ENCODE results near the gene KMT5C. TPM values are rescaled to one million over a fixed set of nuclear protein-coding genes. Genes with fewer than 3 reads are reported as not detected.

KMT5C gene
- total RNA-seq, 2 donors from 2014 or later: 73.1 to 80.6 TPM

- Mint-ChIP-seq H3K27ac (no peak overlapping the region), H3K4me1 (peaks cover 5% of the 10 kb centered on the region), H3K4me3 (peak overlapping the region; percentile 50), H3K9me3 (no peaks in the 10 kb centered on the region), H3K36me3 (ENCODE audit: low read depth) (peaks cover 6% of the 10 kb centered on the region), H3K27me3 (ENCODE audit: insufficient read depth) (peaks cover 77% of the 10 kb centered on the region)
- no peak overlapping the region for H3K9ac ChIP-seq (ENCODE audit: extremely low read depth, low read length, poor library complexity, severe bottlenecking)
- H3K27me3 ChIP-seq (ENCODE audit: control insufficient read depth, insufficient read depth, low read length, poor library complexity, severe bottlenecking): peaks cover 63% of the 10 kb centered on the region
- H3K36me3 ChIP-seq (ENCODE audit: control insufficient read depth, insufficient read depth, low read length): peaks cover 4% of the 10 kb centered on the region
- no peak for TF ChIP-seq CTCF (conservative IDR thresholded peaks at IDR 0.05)
- H3K9me3 ChIP-seq (ENCODE audit: control insufficient read depth, low read length): no peaks in the 10 kb centered on the region
- peak overlapping the region; percentile 76 for H3K4me3 ChIP-seq (ENCODE audit: low read length)
- H3K27ac ChIP-seq (ENCODE audit: low read depth, low read length): no peak overlapping the region
- H3K4me1 ChIP-seq (ENCODE audit: control insufficient read depth, insufficient read depth, low read length): peaks cover 4% of the 10 kb centered on the region
- no peak for DNase-seq
- 5 to 11% methylated on average over 17 to 24 of the region's 24 CpGs for WGBS, 2 experiments (ENCODE audit: insufficient coverage in 1 of 2, insufficient read length in 1 of 2)
Measured at GRCh38 chr19:55353356-55353802, 13.7 kb downstream of the KMT5C start.

- H3K27me3 ChIP-seq (ENCODE audit: control insufficient read depth, insufficient read depth, low read length, poor library complexity, severe bottlenecking): peaks cover 63% of the 10 kb centered on the region
- no peaks in the 10 kb centered on the region for H3K4me1 ChIP-seq (ENCODE audit: control insufficient read depth, insufficient read depth, low read length)
- peak overlapping the region; percentile 76 for H3K4me3 ChIP-seq (ENCODE audit: low read length)
- Mint-ChIP-seq H3K4me1 (no peaks in the 10 kb centered on the region), H3K4me3 (peak overlapping the region; percentile 50), H3K27me3 (ENCODE audit: insufficient read depth) (peaks cover 84% of the 10 kb centered on the region), H3K9me3 (no peaks in the 10 kb centered on the region), H3K36me3 (ENCODE audit: low read depth) (peaks cover 2% of the 10 kb centered on the region), H3K27ac (no peak overlapping the region)
- H3K27ac ChIP-seq (ENCODE audit: low read depth, low read length): no peak overlapping the region
- H3K9me3 ChIP-seq (ENCODE audit: control insufficient read depth, low read length): no peaks in the 10 kb centered on the region
- peaks cover 4% of the 10 kb centered on the region for H3K36me3 ChIP-seq (ENCODE audit: control insufficient read depth, insufficient read depth, low read length)
- 3 to 5% methylated on average over 18 to 72 of the region's 72 CpGs for WGBS, 2 experiments (ENCODE audit: insufficient coverage in 1 of 2, insufficient read length in 1 of 2)
- no peak overlapping the region for H3K9ac ChIP-seq (ENCODE audit: extremely low read depth, low read length, poor library complexity, severe bottlenecking)
- no peak for TF ChIP-seq CTCF (conservative IDR thresholded peaks at IDR 0.05)
- peak; percentile 94 for DNase-seq
Measured at GRCh38 chr19:55353803-55354697, 14.4 kb downstream of the KMT5C start.

GRCh38 chr19:55354698-55355212, 15.1 kb downstream of the KMT5C start, which contains the start of gene COX6B2:
COX6B2 (minus strand) TSS chr19:55354719; CDS start chr19:55354521, 198 bp downstream.
- H3K27me3 ChIP-seq (ENCODE audit: control insufficient read depth, insufficient read depth, low read length, poor library complexity, severe bottlenecking): peaks cover 63% of the 10 kb centered on the region
- no peak within 1 kb of the TSS for H3K27ac Mint-ChIP-seq
- H3K27ac ChIP-seq (ENCODE audit: low read depth, low read length): no peak within 1 kb of the TSS
- H3K27me3 Mint-ChIP-seq (ENCODE audit: insufficient read depth): peaks cover 89% of the 10 kb centered on the region
- H3K9me3 ChIP-seq (ENCODE audit: control insufficient read depth, low read length): no peaks in the 10 kb centered on the region
- no peaks in the 10 kb centered on the region for H3K4me1 ChIP-seq (ENCODE audit: control insufficient read depth, insufficient read depth, low read length)
- H3K9me3 Mint-ChIP-seq: no peaks in the 10 kb centered on the region
- DNase-seq: no peak
- H3K4me1 Mint-ChIP-seq: no peaks in the 10 kb centered on the region
- H3K9ac ChIP-seq (ENCODE audit: extremely low read depth, low read length, poor library complexity, severe bottlenecking): no peak within 1 kb of the TSS
- H3K4me3 ChIP-seq (ENCODE audit: low read length): peak within 1 kb of the TSS; percentile 76
- 5 to 9% methylated on average over 15 to 27 of the region's 43 CpGs for WGBS, 2 experiments (ENCODE audit: insufficient coverage in 1 of 2, insufficient read length in 1 of 2)
- H3K36me3 Mint-ChIP-seq (ENCODE audit: low read depth): peaks cover 2% of the 10 kb centered on the region
- TF ChIP-seq CTCF (conservative IDR thresholded peaks at IDR 0.05): peak; percentile 12
- no peaks in the 10 kb centered on the region for H3K36me3 ChIP-seq (ENCODE audit: control insufficient read depth, insufficient read depth, low read length)
- peak within 1 kb of the TSS; percentile 50 for H3K4me3 Mint-ChIP-seq

Measured in endodermal cell (in vitro differentiated cells).